Upper lobe of left lung (tissue), 4 donors: ENCODE data around the gene GALE.

Experiments used
- POLR2A ChIP-seq, 4 donors: fragments of 450-650 bp; IDR thresholded peaks; one replicate each; pipeline ENCODE4 v1.5.1; 2016 to 2017; ENCODE audit warnings: antibody characterized with exemption in 4 of 4, mild to moderate bottlenecking in 2 of 4
- POLR2AphosphoS5 ChIP-seq, 2 donors: sonication (generic); formaldehyde crosslinking; IDR thresholded peaks; one replicate each; pipeline ENCODE4 v1.5.1; 2017; ENCODE audit warnings: antibody characterized with exemption in 2 of 2

DNA sequence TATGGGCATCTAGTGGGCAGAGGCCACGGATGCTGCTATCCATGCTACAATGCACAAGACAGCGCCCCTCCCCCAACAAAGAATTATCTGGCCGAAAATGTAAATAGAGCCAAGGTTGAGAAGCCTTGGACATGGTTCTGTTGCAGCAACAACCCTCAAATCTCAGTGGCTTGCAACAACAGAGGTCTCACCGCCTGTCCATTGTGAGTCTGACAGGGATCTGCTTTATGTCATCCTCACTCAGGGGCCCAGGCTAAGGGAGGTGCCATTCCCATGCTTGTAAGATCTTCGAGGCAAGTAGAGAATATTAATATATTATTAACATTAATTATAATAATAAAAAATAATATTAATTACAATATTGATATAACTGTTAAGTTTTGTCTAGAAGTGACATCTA is 31.8 kb downstream of the GALE start:
- TF ChIP-seq POLR2A (IDR thresholded peaks at IDR 0.05) (no peak), POLR2AphosphoS5 (IDR thresholded peaks at IDR 0.05) (no peak)
